NCI-H1930 (cell line): ENCODE data around the gene IL1F10.
"Not testable (repeated sequence)": the region's sequence is repeated elsewhere in the genome, so short reads cannot be mapped to it uniquely, and the experiment has no call there.

ENCODE experiments used
- DNase-seq, 2 experiments: peaks; one replicate each; lab custom pipeline; 2025; lab: John Stamatoyannopoulos, UW

IL1F10 gene

GRCh38 chr2:113081488-113082210, 13.9 kb downstream of the IL1F10 start:
- DNase-seq, result no peak

DNA sequence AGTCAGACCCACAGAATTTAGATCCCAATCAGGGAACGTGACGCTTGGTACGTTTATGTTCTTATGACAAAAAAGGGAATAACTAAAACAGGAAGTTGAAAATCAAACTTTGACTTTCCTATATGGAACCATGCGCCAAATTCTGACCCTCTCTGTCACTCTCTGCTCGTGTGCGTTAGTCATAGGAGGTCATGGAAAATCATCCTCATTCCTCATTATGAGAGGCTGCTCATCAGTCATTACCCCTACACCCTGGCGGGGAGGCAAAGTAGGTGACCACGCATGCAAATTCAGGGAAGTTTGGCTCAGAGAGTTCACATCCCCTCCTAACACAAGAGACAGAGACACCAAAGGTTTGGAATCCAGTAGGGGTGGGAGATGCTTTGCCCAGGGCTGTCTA, 15.5 kb downstream of the IL1F10 start:
- no peak for DNase-seq

DNA sequence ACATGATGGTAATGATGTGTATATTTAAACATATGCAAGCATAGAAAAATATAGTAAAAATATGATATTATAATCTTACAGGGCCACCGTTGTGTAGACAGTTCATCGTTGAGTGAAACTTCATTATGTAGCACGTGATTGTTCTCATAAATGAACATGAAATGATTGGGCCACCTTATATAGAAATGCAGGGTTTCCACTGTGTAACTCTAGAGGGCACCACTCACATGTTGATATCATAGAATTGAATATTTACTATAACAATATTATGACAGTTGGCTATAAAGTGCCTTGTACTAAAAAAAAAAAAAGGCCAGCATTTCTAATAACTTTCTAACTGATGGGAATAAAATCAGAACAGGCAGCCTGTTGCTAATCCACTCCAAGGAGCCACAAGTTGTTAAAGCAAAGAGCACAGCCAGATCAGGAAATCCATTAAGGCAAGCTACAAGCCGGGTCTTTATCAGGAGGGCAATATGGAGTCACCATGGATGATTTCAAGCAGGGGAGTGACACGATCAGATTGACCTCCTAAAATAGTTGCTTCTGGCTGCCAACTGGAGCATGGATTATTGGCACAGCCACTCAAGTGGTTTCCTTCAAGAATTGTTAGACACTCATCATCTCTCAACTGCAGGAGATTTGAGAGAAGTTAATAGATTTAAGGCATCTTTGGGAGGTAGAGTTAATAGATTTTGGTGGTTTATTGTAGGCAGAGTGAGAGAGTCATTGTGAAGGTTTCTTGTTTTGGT, 16.7 kb downstream of the IL1F10 start:
- DNase-seq, result no peak

DNA sequence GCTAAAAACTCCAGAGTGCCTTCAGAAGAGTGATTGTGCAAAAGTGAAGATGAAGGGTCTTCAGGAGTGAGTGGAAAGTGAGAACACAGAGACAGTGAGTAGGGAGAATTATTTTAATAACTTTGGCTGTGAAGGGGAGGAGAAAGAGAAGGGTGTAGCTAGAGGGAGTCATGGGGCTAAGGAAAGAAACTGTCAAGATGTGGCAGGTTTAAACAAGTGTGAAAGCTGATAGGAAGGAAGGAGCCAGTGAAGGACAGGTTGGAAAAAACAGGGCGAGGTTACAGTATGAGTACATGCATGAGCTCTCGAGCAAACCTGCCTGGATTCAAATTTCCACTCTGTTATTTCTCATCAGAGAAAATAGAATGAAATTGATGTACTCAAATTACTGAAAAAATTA, 17.8 kb downstream of the IL1F10 start:
- no peak for DNase-seq

GRCh38 chr2:113088213-113088992, 20.6 kb downstream of the IL1F10 start:
- no peak for DNase-seq

- no peak for DNase-seq
Observed at GRCh38 chr2:113089916-113090315, 22.1 kb downstream of the IL1F10 start.

- no peak for DNase-seq
Observed at GRCh38 chr2:113091231-113091896, 23.6 kb downstream of the IL1F10 start.

- DNase-seq, result no peak
Observed at GRCh38 chr2:113092864-113093612, 25.3 kb downstream of the IL1F10 start.

DNA sequence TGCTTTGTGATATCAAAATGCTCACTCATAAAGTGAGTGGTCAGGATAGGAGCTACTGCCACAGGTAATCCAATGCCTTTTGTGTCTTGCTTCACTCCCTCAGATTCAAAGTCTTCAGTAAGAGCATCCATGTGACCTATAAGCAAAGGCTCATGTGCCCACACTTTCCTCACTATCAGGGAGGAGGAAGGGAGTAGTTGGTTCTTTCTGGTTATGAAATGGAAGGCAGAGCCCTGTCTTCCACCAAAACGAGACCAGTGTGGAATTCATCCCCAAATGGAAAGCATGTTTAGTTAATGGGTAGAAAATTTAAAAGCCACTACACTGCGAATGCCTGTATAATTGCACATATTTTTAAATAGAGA, 25.8 kb downstream of the IL1F10 start:
- no peak for DNase-seq

GRCh38 chr2:113096306-113096705, 28.5 kb downstream of the IL1F10 start:
- DNase-seq, result not testable (repeated sequence)

- DNase-seq, result not testable (repeated sequence)
Observed at GRCh38 chr2:113096842-113097618, 29.3 kb downstream of the IL1F10 start.

DNA sequence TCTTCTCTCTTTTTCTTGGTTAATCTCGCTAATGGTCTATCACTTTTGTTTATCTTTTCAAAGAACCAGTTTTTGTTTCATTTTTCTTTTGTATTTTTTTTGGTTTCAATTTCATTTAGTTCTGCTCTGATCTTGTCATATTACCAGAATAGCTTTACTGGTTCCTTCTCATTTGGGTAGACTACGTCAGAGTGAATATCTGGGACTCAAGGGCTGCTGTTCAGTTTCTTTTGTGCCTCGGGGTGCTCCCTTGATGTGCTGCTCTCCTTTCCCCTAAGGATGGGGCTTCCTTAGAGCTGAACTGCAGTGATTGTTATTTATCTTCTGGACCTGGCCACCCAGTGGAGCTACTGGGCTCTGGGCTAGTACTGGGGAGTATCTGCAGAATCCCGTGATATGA, 30.3 kb downstream of the IL1F10 start:
- no peak for DNase-seq

- no peak for DNase-seq
Observed at GRCh38 chr2:113098532-113098931, 30.8 kb downstream of the IL1F10 start.

GRCh38 chr2:113102133-113102532, 34.4 kb downstream of the IL1F10 start:
- no peak for DNase-seq

GRCh38 chr2:113103277-113103676, 35.5 kb downstream of the IL1F10 start:
- DNase-seq, result no peak

GRCh38 chr2:113104054-113104611, 36.4 kb downstream of the IL1F10 start:
- no peak for DNase-seq

GRCh38 chr2:113105047-113105785, 37.4 kb downstream of the IL1F10 start:
- DNase-seq, result no peak

DNA sequence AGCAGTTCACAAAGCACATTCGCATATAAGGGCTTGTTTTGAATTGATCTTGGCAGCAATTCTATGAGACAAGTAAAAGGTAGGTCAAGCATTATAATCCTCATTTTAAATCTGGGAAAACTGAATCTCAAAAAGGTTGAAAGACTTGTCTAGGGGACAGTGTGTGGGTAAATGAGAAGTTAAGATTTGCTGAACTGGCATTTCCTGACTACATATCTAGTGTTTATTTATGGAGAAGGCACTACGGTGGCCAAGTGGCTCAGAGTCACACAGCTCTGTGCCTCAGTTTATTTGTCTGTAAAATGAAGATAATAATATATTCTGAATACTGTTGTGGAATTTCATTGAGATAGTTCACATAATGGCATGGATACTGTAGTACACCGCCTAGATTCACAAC, 43.4 kb downstream of the IL1F10 start:
- no peak for DNase-seq

GRCh38 chr2:113111823-113112287, 44.1 kb downstream of the IL1F10 start:
- no peak for DNase-seq

GRCh38 chr2:113112441-113112840, 44.7 kb downstream of the IL1F10 start:
- no peak for DNase-seq
